Measurements from ENCODE around the gene CDKL5.

The CDKL5 gene

DNA sequence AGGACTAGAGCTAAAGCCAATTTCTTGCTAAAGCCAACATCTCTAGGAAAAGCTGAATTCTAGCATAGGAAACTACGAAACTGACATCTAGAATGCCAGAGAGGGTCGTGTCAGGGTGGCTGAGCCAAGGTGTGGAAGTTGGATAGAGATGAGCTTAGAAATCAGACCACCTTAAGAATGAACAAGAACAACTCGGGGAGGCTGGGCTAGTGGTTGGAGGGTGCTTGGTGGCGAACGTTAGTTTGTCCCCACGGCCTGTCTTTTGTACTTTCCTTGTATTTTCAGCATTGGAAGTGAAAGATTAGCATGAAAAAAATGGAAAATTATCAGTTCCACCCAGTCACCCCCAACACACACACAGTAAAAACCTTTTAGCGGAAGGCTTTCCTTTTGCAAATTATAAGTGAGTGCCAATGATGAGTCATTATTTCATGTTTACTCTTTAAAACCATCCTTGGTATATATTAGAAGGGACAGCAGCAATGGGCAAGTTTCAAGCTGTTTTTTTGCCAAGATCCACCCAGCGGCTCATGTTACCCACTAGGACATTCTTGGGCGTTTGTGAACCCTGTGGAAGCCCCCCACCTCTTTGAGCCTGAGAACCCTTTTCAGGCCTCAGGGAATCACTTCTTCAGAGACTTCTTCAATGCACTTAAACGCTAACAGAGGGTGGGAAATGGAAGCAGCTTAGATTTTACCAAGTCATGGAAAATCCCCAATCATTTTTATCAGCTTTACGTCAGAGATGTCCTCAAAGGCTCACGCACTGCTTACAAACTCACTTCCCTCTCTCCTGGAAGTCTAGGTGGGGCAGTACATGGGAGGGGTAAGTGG, 277.2 kb downstream of the CDKL5 start:
- DNase-seq: peak; percentile 75

Data from NCI-H69 (cell line).